IPS-20b (cell line): ENCODE results near the gene LRRC28.

Experiments
- H3K27ac ChIP-seq: one replicate; pipeline ENCODE4 v1.5.1; 2013; ENCODE audit warnings: low read length
- H3K27me3 ChIP-seq: 2 replicates; pipeline ENCODE4 v1.6.1; 2013; ENCODE audit warnings: mild to moderate bottlenecking, low read length, inconsistent platforms; ENCODE audit not compliant: insufficient read depth
- H3K36me3 ChIP-seq: 2 replicates; pipeline ENCODE4 v1.6.1; 2013; ENCODE audit warnings: low read depth, mild to moderate bottlenecking, inconsistent platforms, low read length, moderate library complexity; ENCODE audit not compliant: insufficient read depth
- H3K4me1 ChIP-seq: 2 replicates; pipeline ENCODE4 v1.6.1; 2013; ENCODE audit warnings: mild to moderate bottlenecking, control low read depth, inconsistent platforms, low read length, moderate library complexity; ENCODE audit not compliant: insufficient read depth
- H3K4me3 ChIP-seq: 2 replicates; pipeline ENCODE4 v1.5.1; 2013; ENCODE audit warnings: mild to moderate bottlenecking, low read length, inconsistent platforms
- H3K9ac ChIP-seq: 2 replicates; pipeline ENCODE4 v1.6.1; 2013; ENCODE audit warnings: low read depth, mild to moderate bottlenecking, inconsistent platforms, low read length, moderate library complexity
- H3K9me3 ChIP-seq: 2 replicates; pipeline ENCODE4 v1.6.1; 2013; ENCODE audit warnings: mild to moderate bottlenecking, low read depth, low read length, inconsistent platforms; ENCODE audit not compliant: insufficient read depth

Gene LRRC28

GRCh38 chr15:99416191-99417188 is 165.2 kb downstream of the LRRC28 start:
- no peak overlapping the region for H3K4me3 ChIP-seq
- no peaks in the 10 kb centered on the region for H3K27me3 ChIP-seq
- no peak overlapping the region for H3K27ac ChIP-seq
- no peaks in the 10 kb centered on the region for H3K36me3 ChIP-seq
- H3K9ac ChIP-seq = no peak overlapping the region
- H3K9me3 ChIP-seq = no peaks in the 10 kb centered on the region
- H3K4me1 ChIP-seq = no peaks in the 10 kb centered on the region

DNA sequence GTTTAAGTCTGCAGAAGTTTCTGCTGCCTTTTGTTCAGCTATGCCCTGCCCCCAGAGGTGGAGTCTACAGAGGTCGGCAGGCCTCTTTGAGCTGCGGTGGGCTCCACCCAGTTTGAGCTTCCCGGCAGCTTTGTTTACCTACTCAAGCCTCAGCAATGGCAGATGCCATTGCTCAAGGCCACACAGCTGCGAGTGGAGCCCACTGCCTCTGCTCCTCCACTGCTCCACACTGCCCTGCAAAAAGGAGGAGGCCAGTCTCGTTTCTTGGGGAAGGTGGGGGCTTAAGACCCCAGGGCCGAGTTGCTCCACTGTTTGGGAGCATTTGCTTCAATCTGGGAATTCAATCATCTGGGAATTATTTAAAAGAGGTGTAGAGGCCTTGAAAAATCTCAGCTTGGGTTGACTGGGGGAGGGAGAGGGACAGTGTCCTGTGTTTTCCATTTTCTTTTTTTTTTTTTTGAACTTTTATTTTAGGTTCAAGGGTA is 169.9 kb downstream of the LRRC28 start:
- Histone ChIP-seq H3K27ac (no peak overlapping the region), H3K4me3 (no peak overlapping the region)

DNA sequence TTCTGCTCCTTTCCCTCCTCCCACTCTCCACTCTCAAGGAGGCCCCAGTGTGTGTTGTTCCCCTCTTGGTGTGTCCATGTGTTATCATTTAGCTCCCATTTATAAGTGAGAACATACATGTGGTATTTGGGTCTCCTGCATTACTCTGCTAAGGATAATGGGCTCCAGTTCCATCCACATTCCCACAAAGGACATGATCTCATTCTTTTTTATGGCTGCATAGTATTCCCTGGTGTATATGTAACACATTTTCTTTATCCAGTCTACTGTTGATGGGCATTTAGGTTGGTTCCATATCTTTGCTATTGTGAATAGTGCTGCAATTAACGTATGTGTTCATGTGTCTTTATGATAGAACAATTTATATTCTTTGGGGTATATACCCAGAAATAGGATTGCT is 170.5 kb downstream of the LRRC28 start:
- no peaks in the 10 kb centered on the region for H3K27me3 ChIP-seq
- H3K4me1 ChIP-seq = no peaks in the 10 kb centered on the region
- H3K27ac ChIP-seq = no peak overlapping the region
- H3K36me3 ChIP-seq = no peaks in the 10 kb centered on the region
- no peak overlapping the region for H3K4me3 ChIP-seq
- H3K9ac ChIP-seq = no peak overlapping the region
- H3K9me3 ChIP-seq = no peaks in the 10 kb centered on the region

More for the DNA sequence above, 169.9 kb downstream of the LRRC28 start:
- Histone ChIP-seq H3K9ac (no peak overlapping the region), H3K27me3 (no peaks in the 10 kb centered on the region), H3K9me3 (no peaks in the 10 kb centered on the region), H3K36me3 (no peaks in the 10 kb centered on the region), H3K4me1 (no peaks in the 10 kb centered on the region)

DNA sequence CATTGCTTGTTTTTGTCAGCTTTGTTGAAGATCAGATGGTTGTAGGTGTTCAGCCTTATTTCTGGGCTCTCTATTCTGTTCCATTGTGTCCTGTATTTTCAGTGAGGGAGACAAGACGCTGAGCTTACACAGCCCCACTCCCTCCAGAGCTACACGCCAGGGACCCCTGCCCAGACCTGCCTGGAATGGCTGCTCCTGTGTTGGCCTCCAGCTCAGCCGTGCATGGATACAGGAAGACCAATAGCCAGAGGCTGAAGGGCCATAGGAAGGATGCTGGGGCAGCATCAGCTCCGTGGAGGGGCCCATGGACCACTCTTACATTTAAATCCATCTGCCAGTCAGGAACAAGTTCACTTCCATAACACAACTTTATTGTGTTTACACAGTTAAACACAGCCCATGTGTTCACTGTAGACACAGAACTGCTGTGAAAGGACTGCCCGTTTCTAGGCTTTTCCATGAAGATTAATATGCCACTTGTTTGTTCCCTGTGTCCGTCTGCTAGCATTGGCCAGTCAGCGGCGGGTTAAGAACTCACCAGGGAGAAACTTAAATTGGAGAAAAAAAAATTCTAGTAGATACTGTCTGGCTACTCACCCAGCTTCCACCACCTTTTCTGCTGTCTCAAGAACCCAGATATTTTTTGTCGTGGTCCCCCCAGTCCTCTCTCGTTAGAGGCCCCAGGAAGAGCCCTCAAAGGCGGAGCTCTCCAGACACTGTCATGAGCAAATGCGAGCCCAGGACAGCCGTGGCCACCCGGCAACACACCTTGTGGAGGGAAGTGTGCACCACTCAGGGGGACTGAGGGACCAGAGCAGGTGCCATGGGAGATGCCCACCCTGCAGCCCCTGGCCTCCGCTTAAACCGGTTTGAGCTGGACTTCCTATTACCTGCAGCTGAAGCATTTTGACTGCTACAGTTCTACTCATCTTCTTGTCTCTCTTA is 172.2 kb downstream of the LRRC28 start:
- no peak overlapping the region for H3K4me3 ChIP-seq
- H3K27ac ChIP-seq = no peak overlapping the region
- H3K9me3 ChIP-seq = no peaks in the 10 kb centered on the region
- H3K36me3 ChIP-seq = no peaks in the 10 kb centered on the region
- H3K4me1 ChIP-seq = no peaks in the 10 kb centered on the region
- H3K9ac ChIP-seq = no peak overlapping the region
- no peaks in the 10 kb centered on the region for H3K27me3 ChIP-seq

GRCh38 chr15:99424131-99424571 is 172.9 kb downstream of the LRRC28 start:
- Histone ChIP-seq H3K9me3 (no peaks in the 10 kb centered on the region), H3K27me3 (no peaks in the 10 kb centered on the region), H3K4me1 (no peaks in the 10 kb centered on the region), H3K27ac (no peak overlapping the region), H3K9ac (no peak overlapping the region), H3K4me3 (no peak overlapping the region), H3K36me3 (no peaks in the 10 kb centered on the region)

DNA sequence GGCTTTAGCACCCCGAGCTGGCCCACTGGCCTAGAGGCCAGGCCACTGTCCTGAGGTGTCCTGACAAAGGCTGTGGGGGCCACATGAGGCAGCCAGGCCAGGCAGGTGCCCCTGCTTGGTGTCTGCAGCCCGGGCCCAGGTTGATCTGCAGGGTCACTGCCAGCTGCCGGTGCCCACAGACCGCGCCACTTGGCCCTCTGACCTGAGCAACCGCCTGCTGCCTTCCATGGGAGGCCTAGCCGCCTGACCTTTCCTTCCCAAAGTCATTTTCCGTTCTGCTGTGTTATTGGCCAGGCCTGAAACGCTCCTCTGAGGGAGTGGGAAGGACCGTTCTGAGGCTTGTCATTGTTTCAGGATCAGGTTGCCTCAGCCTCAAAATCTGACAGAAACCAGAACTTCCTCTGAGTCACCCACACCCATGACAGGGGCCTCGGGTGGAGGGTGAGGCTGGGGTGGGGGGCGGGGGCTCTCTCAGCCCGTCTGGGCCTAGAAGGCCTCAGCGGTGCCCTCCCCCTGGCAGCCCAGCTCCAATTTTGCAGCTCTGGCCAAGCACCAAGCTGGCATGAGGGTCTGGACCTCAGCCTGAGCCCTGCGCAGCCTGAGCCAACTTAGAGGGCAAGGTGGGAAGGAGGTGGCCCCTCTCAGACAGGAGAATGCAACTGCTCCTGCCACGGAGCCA is 173.8 kb downstream of the LRRC28 start:
- Histone ChIP-seq H3K27me3 (no peaks in the 10 kb centered on the region), H3K4me1 (no peaks in the 10 kb centered on the region), H3K36me3 (no peaks in the 10 kb centered on the region), H3K9me3 (no peaks in the 10 kb centered on the region), H3K4me3 (no peak overlapping the region), H3K27ac (no peak overlapping the region), H3K9ac (no peak overlapping the region)

DNA sequence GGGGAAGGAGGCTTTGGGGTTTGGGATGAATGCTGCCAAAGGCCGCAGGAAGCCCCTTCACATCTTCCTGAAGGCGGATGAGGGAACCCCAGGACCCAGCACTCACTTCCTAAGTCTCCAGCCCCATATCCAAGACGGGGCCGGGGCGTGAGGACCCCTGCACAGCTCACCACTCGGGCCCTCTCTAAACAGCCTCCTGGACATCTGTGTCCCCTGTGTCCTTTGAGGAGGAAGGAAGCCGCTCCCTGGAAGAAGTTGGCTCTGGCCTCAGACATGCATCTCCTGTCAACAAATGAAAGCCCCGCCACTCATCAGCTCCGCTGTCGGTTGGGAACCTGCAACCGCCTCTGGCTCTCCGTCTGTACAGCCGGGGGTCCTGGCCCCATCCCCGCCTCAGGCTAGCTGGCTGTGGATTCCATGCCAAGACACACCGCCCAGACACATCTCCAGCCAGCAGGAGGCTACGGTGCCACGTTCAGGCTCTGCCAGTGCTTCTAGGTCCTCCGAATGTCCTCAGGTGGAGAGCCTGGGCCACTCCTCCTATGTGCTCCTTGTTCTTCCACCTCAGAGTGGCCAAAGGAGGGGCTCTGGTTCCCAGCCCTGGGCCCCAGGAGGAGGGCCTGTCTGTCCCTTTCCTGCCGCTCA is 174.5 kb downstream of the LRRC28 start:
- H3K4me3 ChIP-seq = no peak overlapping the region
- H3K4me1 ChIP-seq = no peaks in the 10 kb centered on the region
- no peaks in the 10 kb centered on the region for H3K27me3 ChIP-seq
- no peak overlapping the region for H3K27ac ChIP-seq
- H3K9ac ChIP-seq = no peak overlapping the region
- no peaks in the 10 kb centered on the region for H3K36me3 ChIP-seq
- no peaks in the 10 kb centered on the region for H3K9me3 ChIP-seq

DNA sequence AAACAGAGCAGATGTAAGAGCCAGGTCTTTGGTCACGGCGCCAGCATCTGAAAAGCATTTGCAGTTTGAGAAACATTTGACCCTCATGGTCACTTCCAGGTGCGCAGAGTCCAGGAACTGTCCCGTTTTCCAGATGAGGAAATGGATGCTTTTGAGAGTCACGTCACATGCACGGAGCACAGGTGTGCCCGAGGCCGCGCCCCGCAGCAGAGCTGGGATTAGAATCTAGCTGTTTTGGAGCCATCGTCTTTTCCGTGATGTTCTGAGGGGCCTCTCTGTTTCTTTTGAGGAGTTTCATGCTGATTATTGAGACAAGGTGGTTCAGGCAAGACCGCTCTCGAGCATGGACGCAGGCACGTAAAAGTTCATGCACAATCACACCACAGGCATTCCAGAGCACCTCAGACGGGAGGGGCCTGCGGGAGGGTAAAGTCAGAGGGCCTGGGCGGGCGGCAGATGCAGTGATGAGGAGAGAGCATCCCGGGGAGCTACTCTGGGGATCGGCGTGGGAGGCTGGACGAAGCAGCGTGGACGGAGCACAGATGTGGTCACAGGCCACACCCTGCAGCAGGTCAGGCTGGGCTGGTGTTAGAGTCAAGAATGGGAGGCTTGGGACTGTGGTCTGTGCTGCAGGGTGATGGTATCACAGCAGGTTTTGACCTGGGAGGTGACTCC is 175.3 kb downstream of the LRRC28 start:
- Histone ChIP-seq H3K27me3 (no peaks in the 10 kb centered on the region), H3K27ac (no peak overlapping the region), H3K4me1 (no peaks in the 10 kb centered on the region), H3K9ac (no peak overlapping the region), H3K9me3 (no peaks in the 10 kb centered on the region), H3K4me3 (no peak overlapping the region), H3K36me3 (no peaks in the 10 kb centered on the region)

GRCh38 chr15:99427210-99427609 is 175.9 kb downstream of the LRRC28 start:
- Histone ChIP-seq H3K4me1 (no peaks in the 10 kb centered on the region), H3K36me3 (no peaks in the 10 kb centered on the region), H3K27me3 (no peaks in the 10 kb centered on the region), H3K27ac (no peak overlapping the region), H3K9ac (no peak overlapping the region), H3K9me3 (no peaks in the 10 kb centered on the region), H3K4me3 (no peak overlapping the region)

DNA sequence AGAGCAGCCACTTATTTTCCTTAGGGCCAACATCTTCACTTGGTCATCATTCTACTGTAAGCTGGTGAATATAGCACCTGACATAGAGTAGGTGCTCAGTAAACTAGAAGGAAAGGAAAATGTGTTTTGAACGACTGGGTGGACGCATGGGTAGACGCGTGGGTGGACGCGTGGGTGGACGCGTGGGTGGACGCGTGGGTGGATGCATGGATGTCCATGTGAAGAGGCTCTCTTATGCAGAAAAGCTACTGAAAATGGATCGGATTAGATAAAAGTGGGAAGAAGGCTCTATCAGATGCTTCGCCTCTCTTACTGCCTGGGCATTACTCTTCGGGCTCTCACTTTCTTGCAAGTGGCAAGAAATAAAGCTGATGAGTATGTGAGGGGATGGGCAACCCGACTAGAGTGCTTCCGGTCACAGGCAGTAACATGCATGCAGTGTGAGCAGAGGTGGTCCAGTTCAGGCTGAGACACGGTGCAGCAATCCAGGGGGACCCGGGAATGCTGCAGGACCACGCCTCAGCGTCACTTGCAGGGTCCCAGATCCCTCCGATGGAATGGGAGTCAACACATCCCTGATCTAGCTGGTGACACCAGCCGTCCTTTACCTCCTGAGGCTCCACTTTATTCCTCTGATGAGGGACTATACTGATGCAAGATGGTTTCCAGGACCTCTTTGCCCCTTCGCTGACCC is 176.5 kb downstream of the LRRC28 start:
- Histone ChIP-seq H3K4me3 (no peak overlapping the region), H3K36me3 (no peaks in the 10 kb centered on the region), H3K27ac (no peak overlapping the region), H3K27me3 (no peaks in the 10 kb centered on the region), H3K9ac (no peak overlapping the region), H3K4me1 (no peaks in the 10 kb centered on the region), H3K9me3 (no peaks in the 10 kb centered on the region)
